GOT3 (cell line): Measurements from ENCODE around the gene LRRTM4.

Source experiments
- DNase-seq: peaks from one replicate; lab custom pipeline; 2025; ENCODE audit warnings: mixed read lengths; lab: John Stamatoyannopoulos, UW

LRRTM4 gene

GRCh38 chr2:76997296-76997695 lies 524.9 kb downstream of the LRRTM4 start:
- no peak for DNase-seq

- DNase-seq: no peak
Observed at GRCh38 chr2:76985387-76986136, 536.6 kb downstream of the LRRTM4 start.

- no peak for DNase-seq
Observed at GRCh38 chr2:76984359-76984758, 537.8 kb downstream of the LRRTM4 start.

- DNase-seq: no peak
Observed at GRCh38 chr2:76980067-76980787, 541.9 kb downstream of the LRRTM4 start.

GRCh38 chr2:76977846-76978727 lies 544.1 kb downstream of the LRRTM4 start:
- no peak for DNase-seq

- no peak for DNase-seq
Observed at GRCh38 chr2:76975752-76976151, 546.4 kb downstream of the LRRTM4 start.

GRCh38 chr2:76973610-76974009 lies 548.6 kb downstream of the LRRTM4 start:
- DNase-seq: no peak

- DNase-seq: no peak
Observed at GRCh38 chr2:76965772-76966171, 556.4 kb downstream of the LRRTM4 start.

- no peak for DNase-seq
Observed at GRCh38 chr2:76958749-76959148, 563.4 kb downstream of the LRRTM4 start.

GRCh38 chr2:76953733-76954347 lies 568.3 kb downstream of the LRRTM4 start:
- DNase-seq: no peak

- DNase-seq: no peak
Observed at GRCh38 chr2:76946631-76947145, 575.5 kb downstream of the LRRTM4 start.

GRCh38 chr2:76940559-76940958 lies 581.6 kb downstream of the LRRTM4 start:
- DNase-seq: no peak

GRCh38 chr2:76938153-76938552 lies 584.0 kb downstream of the LRRTM4 start:
- DNase-seq: no peak

- DNase-seq: no peak
Observed at GRCh38 chr2:76932550-76932949, 589.6 kb downstream of the LRRTM4 start.

GRCh38 chr2:76930056-76930744 lies 592.0 kb downstream of the LRRTM4 start:
- no peak for DNase-seq

GRCh38 chr2:76928026-76928425 lies 594.1 kb downstream of the LRRTM4 start:
- DNase-seq: no peak

GRCh38 chr2:76921006-76921405 lies 601.2 kb downstream of the LRRTM4 start:
- no peak for DNase-seq

GRCh38 chr2:76895469-76895868 lies 626.7 kb downstream of the LRRTM4 start:
- DNase-seq: no peak

- no peak for DNase-seq
Observed at GRCh38 chr2:76870581-76870980, 651.6 kb downstream of the LRRTM4 start.

- DNase-seq: no peak
Observed at GRCh38 chr2:76870011-76870410, 652.2 kb downstream of the LRRTM4 start.

GRCh38 chr2:76867854-76868253 lies 654.3 kb downstream of the LRRTM4 start:
- DNase-seq: no peak
